ENCODE results near the gene GALR3.

Gene GALR3

GRCh38 chr22:37802310-37803194, 20.6 kb upstream of the GALR3 start:
- in situ Hi-C loops (cut with MboI; ENCODE audit: low sequenced_read_pairs), result no loop called here

GRCh38 chr22:37803195-37803638, 20.0 kb upstream of the GALR3 start:
- in situ Hi-C loops (cut with MboI; ENCODE audit: low sequenced_read_pairs), result no loop called here

- in situ Hi-C loops (cut with MboI; ENCODE audit: low sequenced_read_pairs), result no loop called here
Measured at GRCh38 chr22:37803639-37804351, 19.4 kb upstream of the GALR3 start.

- in situ Hi-C loops (cut with MboI; ENCODE audit: low sequenced_read_pairs), result no loop called here
Measured at GRCh38 chr22:37804352-37804880, 18.8 kb upstream of the GALR3 start.

- in situ Hi-C loops (cut with MboI; ENCODE audit: low sequenced_read_pairs), result no loop called here
Measured at GRCh38 chr22:37804881-37805809, 18.0 kb upstream of the GALR3 start.

GRCh38 chr22:37805810-37806277, 17.3 kb upstream of the GALR3 start:
- in situ Hi-C loops (cut with MboI; ENCODE audit: low sequenced_read_pairs), result no loop called here

GRCh38 chr22:37806409-37807333, 16.5 kb upstream of the GALR3 start:
- in situ Hi-C loops (cut with MboI; ENCODE audit: low sequenced_read_pairs), result no loop called here

GRCh38 chr22:37807410-37808293, 15.5 kb upstream of the GALR3 start, which contains the start of gene GCAT:
GCAT (plus strand) TSS chr22:37807934; CDS start chr22:37807968, 34 bp downstream.
- in situ Hi-C loops (cut with MboI; ENCODE audit: low sequenced_read_pairs), result no loop called here

- in situ Hi-C loops (cut with MboI; ENCODE audit: low sequenced_read_pairs), result no loop called here
Measured at GRCh38 chr22:37808294-37808657, 14.9 kb upstream of the GALR3 start.

- in situ Hi-C loops (cut with MboI; ENCODE audit: low sequenced_read_pairs), result loop anchor here (10.0 kb wide), 1 partner anchor 155 kb away; no protein-coding TSS in a partner anchor
Measured at GRCh38 chr22:37809672-37810333, 13.4 kb upstream of the GALR3 start.

- in situ Hi-C loops (cut with MboI; ENCODE audit: low sequenced_read_pairs), result loop anchor here (10.0 kb wide), 1 partner anchor 153 kb away; no protein-coding TSS in a partner anchor
Measured at GRCh38 chr22:37811867-37812266, 11.3 kb upstream of the GALR3 start.

- in situ Hi-C loops (cut with MboI; ENCODE audit: low sequenced_read_pairs), result loop anchor here (10.0 kb wide), 1 partner anchor 152 kb away; no protein-coding TSS in a partner anchor
Measured at GRCh38 chr22:37812869-37813678, 10.1 kb upstream of the GALR3 start.

GRCh38 chr22:37815593-37815992, 7.6 kb upstream of the GALR3 start:
- in situ Hi-C loops (cut with MboI; ENCODE audit: low sequenced_read_pairs), result loop anchor here (10.0 kb wide), 1 partner anchor 149 kb away; no protein-coding TSS in a partner anchor

GRCh38 chr22:37816543-37817180, 6.5 kb upstream of the GALR3 start:
- in situ Hi-C loops (cut with MboI; ENCODE audit: low sequenced_read_pairs), result loop anchor here (10.0 kb wide), 1 partner anchor 148 kb away; no protein-coding TSS in a partner anchor

GRCh38 chr22:37817705-37818408, 5.3 kb upstream of the GALR3 start:
- in situ Hi-C loops (cut with MboI; ENCODE audit: low sequenced_read_pairs), result loop anchor here (10.0 kb wide), 1 partner anchor 147 kb away; no protein-coding TSS in a partner anchor
